HepG2 (cell line): ENCODE data around the gene CDK14. TPM values are rescaled to one million over a fixed set of nuclear protein-coding genes. Genes with fewer than 3 reads are reported as not detected.

ENCODE experiments used
- ATAC-seq: fragments of 200-7000 bp; cut with Tn5 transposase; 3 replicates; pipeline ENCODE4 v1.9.1; 2020; ENCODE audit warnings: mild to moderate bottlenecking, moderate library complexity
- BruUV-seq: library from RNA; stranded (reverse); fragments of 400-500 nt; replicated peaks from 2 replicates; lab custom pipeline; 2021; lab: Mats Ljungman, UMichigan
- CTCF ChIA-PET: fragments of 300-600 bp; formaldehyde crosslinking; extraction: SDS; loops from one replicate; lab custom pipeline; 2021; ENCODE audit warnings: low total read pairs, inconsistent platforms, low intra/inter-chr PET ratio; lab: Yijun Ruan, JAX
- POLR2A ChIA-PET: fragments of 350-600 bp; sonication (Branson Sonifier 250); formaldehyde crosslinking; loops from one replicate; lab custom pipeline; 2020; ENCODE audit warnings: antibody characterized with exemption, inconsistent platforms; lab: Yijun Ruan, JAX
- DNase-seq: peaks from one replicate; pipeline ENCODE4 v3.0.0-alpha.2; 2015; ENCODE audit warnings: low spot score
- FAIRE-seq: peaks from 3 replicates; lab custom pipeline; 2011; peaks lifted over from hg19 to GRCh38; lab: Jason Lieb, UNC
- H2AFZ ChIP-seq: one replicate; pipeline ENCODE4 v1.6.1; 2011; ENCODE audit warnings: low read length, inconsistent platforms
- H3K27ac ChIP-seq: fragments of 300-600 bp; 3 replicates; pipeline ENCODE4 v1.8.0; 2011; ENCODE audit warnings: mixed run types, mild to moderate bottlenecking, mixed read lengths, low read length, inconsistent platforms; ENCODE audit not compliant: insufficient read depth; ENCODE audit errors: extremely low read length
- H3K27me3 ChIP-seq, 2 experiments: fragments of 200-600 bp in 1 of 2; 2 replicates in 1 of 2; 3 replicates in 1 of 2; pipeline versions ENCODE4 v1.6.0 to v1.8.0; 2011; ENCODE audit warnings: low read length in 2 of 2, mild to moderate bottlenecking in 2 of 2, moderate library complexity in 2 of 2, inconsistent platforms in 1 of 2; ENCODE audit not compliant: insufficient read depth in 2 of 2, control insufficient read depth in 1 of 2
- H3K36me3 ChIP-seq, 2 experiments: fragments of 200-600 bp in 1 of 2; replicated peaks in 1 of 2; 2 replicates in 1 of 2; 3 replicates in 1 of 2; pipeline versions ENCODE4 v1.5.1 to v1.8.0; 2011; ENCODE audit warnings: low read length in 2 of 2, inconsistent platforms in 1 of 2; ENCODE audit not compliant: insufficient read depth in 2 of 2, control insufficient read depth in 1 of 2
- H3K4me1 ChIP-seq: 2 replicates; pipeline ENCODE4 v1.5.1; 2012; ENCODE audit warnings: low read length, inconsistent platforms; ENCODE audit not compliant: insufficient read depth
- H3K4me2 ChIP-seq: 2 replicates; pipeline ENCODE4 v1.6.0; 2011; ENCODE audit warnings: low read depth, low read length, inconsistent platforms
- H3K4me3 ChIP-seq, 3 experiments: fragments of 200-600 bp in 1 of 3; sonication (generic), shearing (Covaris generic) in 1 of 3; replicated peaks in 1 of 3; 2 replicates each; pipeline ENCODE4 v1.5.1; 2011 to 2016; ENCODE audit warnings: low read length in 3 of 3, inconsistent platforms in 2 of 3, low read depth in 2 of 3, mild to moderate bottlenecking in 2 of 3, control low read depth in 1 of 3, mixed read lengths in 1 of 3; ENCODE audit not compliant: insufficient read depth in 1 of 3
- H3K79me2 ChIP-seq: one replicate; pipeline ENCODE4 v1.6.1; 2011; ENCODE audit warnings: low read length, inconsistent platforms; ENCODE audit not compliant: insufficient read depth
- H3K9ac ChIP-seq: 2 replicates; pipeline ENCODE4 v1.6.0; 2011; ENCODE audit warnings: mild to moderate bottlenecking, low read depth, low read length, inconsistent platforms; ENCODE audit not compliant: insufficient read depth
- H3K9me3 ChIP-seq: 2 replicates; pipeline ENCODE4 v1.5.1; 2012; ENCODE audit warnings: mild to moderate bottlenecking, low read length
- H4K20me1 ChIP-seq: 2 replicates; pipeline ENCODE4 v1.6.0; 2011; ENCODE audit warnings: inconsistent platforms, mild to moderate bottlenecking, low read length, moderate library complexity; ENCODE audit not compliant: insufficient read depth
- KDM2A ChIP-seq: sonication (generic); formaldehyde crosslinking; IDR thresholded peaks from 2 replicates; pipeline ENCODE4 v1.4.0; 2020; ENCODE audit warnings: low read depth, missing genetic modification reagents, borderline replicate concordance
- MAFG ChIP-seq: sonication (generic); formaldehyde crosslinking; IDR thresholded peaks from 2 replicates; pipeline ENCODE4 v1.5.1; 2020; ENCODE audit warnings: mild to moderate bottlenecking, missing genetic modification reagents
- PHF20 ChIP-seq: sonication (generic); formaldehyde crosslinking; IDR thresholded peaks from 2 replicates; pipeline ENCODE4 v1.5.0; 2020; ENCODE audit warnings: mild to moderate bottlenecking, missing genetic modification reagents
- SKI ChIP-seq: fragments of 450-650 bp; IDR thresholded peaks from one replicate; pipeline ENCODE4 v1.6.1; 2018; ENCODE audit warnings: mild to moderate bottlenecking; ENCODE audit not compliant: partially characterized antibody
- UBTF ChIP-seq: sonication (generic); formaldehyde crosslinking; IDR thresholded peaks from 2 replicates; pipeline ENCODE4 v1.4.0; 2020; ENCODE audit warnings: mild to moderate bottlenecking, missing genetic modification reagents
- ZFP82 ChIP-seq: sonication (generic); formaldehyde crosslinking; IDR thresholded peaks from 2 replicates; pipeline ENCODE4 v1.5.1; 2020; ENCODE audit warnings: mild to moderate bottlenecking, missing genetic modification reagents, borderline replicate concordance
- ZNF850 ChIP-seq: sonication (generic); formaldehyde crosslinking; conservative IDR thresholded peaks from 2 replicates; pipeline ENCODE4 v1.9.0; 2021; ENCODE audit warnings: mild to moderate bottlenecking, missing genetic modification reagents
- WGBS: methylation state at CpG from one replicate; pipeline ENCODE4 v1.1.6; 2017; ENCODE audit warnings: low lambda C conversion rate; 5-methylcytosine and 5-hydroxymethylcytosine counted together
- in situ Hi-C: cut with HindIII; loops from 2 replicates; pipeline ENCODE4 v1.10.0; 2017; ENCODE audit warnings: low pct_unique_long_range_greater_than_20kb; ENCODE audit not compliant: extremely low pct_ligation_motif_present
- intact Hi-C: fragments of 100-400 bp; cut with micrococcal nuclease; formaldehyde crosslinking; loops from one replicate; pipeline ENCODE4 v1.10.0; 2022; ENCODE audit not compliant: unreplicated experiment
- polyA plus RNA-seq, 8 experiments: library from polyadenylated mRNA; depleted of rRNA in 3 of 8; stranded (reverse) in 7 of 8; unstranded in 1 of 8; fragments of >200 nt; fragmentation: Illumina TruSeq in 4 of 8; extraction: Trizol in 4 of 8; gene quantifications; 2 replicates each; pipeline versions ENCODE4 v1.2.1 to v1.2.3, GENCODE V29; 2011 to 2016; ENCODE audit warnings: low read depth in 4 of 8, missing spikeins in 1 of 8, mixed read lengths in 1 of 8; ENCODE audit not compliant: insufficient read depth in 1 of 8
- total RNA-seq, 5 experiments: library from RNA; depleted of rRNA; stranded (reverse); fragments of >200 nt; fragmentation: Illumina TruSeq; extraction: Trizol; gene quantifications; 2 replicates each; pipeline ENCODE4 v1.2.3, GENCODE V29; 2016; ENCODE audit warnings: low read depth in 1 of 5
- TF ChIP-seq, protein P1 (sequence below): sonication (generic); formaldehyde crosslinking; IDR thresholded peaks from 2 replicates; pipeline ENCODE4 v1.4.0; 2020; ENCODE audit warnings: missing genetic modification reagents

The CDK14 gene
- total and polyA plus RNA-seq, 2 of the 13 experiments (the other 11 are each of a cell fraction or from before 2014, with no cell fraction given): 0.26 to 0.71 TPM

GRCh38 chr7:91090684-91091083 lies 494.6 kb downstream of the CDK14 start:
- no TSS peak for BruUV-seq
- no peak overlapping the region for H3K9ac ChIP-seq
- H2AFZ ChIP-seq: no peak overlapping the region
- DNase-seq (no peak), FAIRE-seq (no peak), ATAC-seq (no peak)
- TF ChIP-seq KDM2A (CRISPR knock-in tag) (no peak), UBTF (CRISPR knock-in tag) (no peak), ZNF850 (CRISPR knock-in tag) (no peak), MAFG (CRISPR knock-in tag) (no peak)
- H3K27ac ChIP-seq: no peak overlapping the region
- no peaks in the 10 kb centered on the region for H4K20me1 ChIP-seq
- H3K4me1 ChIP-seq: no peaks in the 10 kb centered on the region
- H3K4me3 ChIP-seq: no peak overlapping the region
- POLR2A ChIA-PET: no interaction called here
- H3K36me3 ChIP-seq: no peaks in the 10 kb centered on the region
- H3K79me2 ChIP-seq: no peaks in the 10 kb centered on the region
- H3K4me2 ChIP-seq: no peak overlapping the region
- no peaks in the 10 kb centered on the region for H3K9me3 ChIP-seq
- intact Hi-C loops: no loop called here
- CTCF ChIA-PET: interaction anchor here (0.9 to 2.0 kb wide), 2 partner anchors 545 to 694 kb away, joined by 3 to 11 read pairs; no protein-coding TSS in a partner anchor
- H3K27me3 ChIP-seq: no peaks in the 10 kb centered on the region
- in situ Hi-C loops: loop anchor here (25.0 kb wide), 1 partner anchor 697 kb away; no protein-coding TSS in a partner anchor
- 36% methylated on average over 7 of the region's 7 CpGs for WGBS

DNA sequence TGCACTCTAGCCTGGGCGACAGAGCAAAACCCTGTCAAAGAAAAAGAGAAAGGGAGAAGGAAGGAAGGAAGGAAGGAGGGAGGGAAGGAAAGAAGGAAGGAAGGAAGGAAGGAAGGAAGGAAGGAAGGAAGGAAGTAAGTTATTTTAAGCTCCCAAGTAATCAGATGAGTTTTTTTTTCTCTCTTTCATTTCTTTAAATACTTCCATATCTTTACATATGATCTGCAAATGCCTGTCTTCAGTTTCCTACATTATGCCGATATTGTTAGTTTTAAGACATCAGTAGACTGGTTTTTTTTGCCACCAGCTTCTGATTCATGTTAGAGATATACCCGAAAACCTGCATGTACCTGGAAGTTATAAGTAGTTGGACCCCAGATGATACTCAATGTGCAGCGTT lies 495.5 kb downstream of the CDK14 start:
- TF ChIP-seq PHF20 (CRISPR knock-in tag) (no peak), ZFP82 (CRISPR knock-in tag) (no peak), SKI (no peak)
- TF ChIP-seq, protein P1, sequence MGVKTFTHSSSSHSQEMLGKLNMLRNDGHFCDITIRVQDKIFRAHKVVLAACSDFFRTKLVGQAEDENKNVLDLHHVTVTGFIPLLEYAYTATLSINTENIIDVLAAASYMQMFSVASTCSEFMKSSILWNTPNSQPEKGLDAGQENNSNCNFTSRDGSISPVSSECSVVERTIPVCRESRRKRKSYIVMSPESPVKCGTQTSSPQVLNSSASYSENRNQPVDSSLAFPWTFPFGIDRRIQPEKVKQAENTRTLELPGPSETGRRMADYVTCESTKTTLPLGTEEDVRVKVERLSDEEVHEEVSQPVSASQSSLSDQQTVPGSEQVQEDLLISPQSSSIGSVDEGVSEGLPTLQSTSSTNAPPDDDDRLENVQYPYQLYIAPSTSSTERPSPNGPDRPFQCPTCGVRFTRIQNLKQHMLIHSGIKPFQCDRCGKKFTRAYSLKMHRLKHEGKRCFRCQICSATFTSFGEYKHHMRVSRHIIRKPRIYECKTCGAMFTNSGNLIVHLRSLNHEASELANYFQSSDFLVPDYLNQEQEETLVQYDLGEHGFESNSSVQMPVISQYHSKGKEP: no peak
- H3K9ac ChIP-seq: no peak overlapping the region
- FAIRE-seq (no peak), ATAC-seq (no peak), DNase-seq (no peak)
- no peak overlapping the region for H3K4me2 ChIP-seq
- H2AFZ ChIP-seq: no peak overlapping the region
- no peaks in the 10 kb centered on the region for H3K9me3 ChIP-seq
- in situ Hi-C loops (loop anchor here (25.0 kb wide), 1 partner anchor 696 kb away; no protein-coding TSS in a partner anchor), intact Hi-C loops (no loop called here)
- BruUV-seq: no TSS peak
- CTCF ChIA-PET: interaction anchor here (0.9 kb wide), 1 partner anchor 544 kb away, joined by 3 read pairs; no protein-coding TSS in a partner anchor
- POLR2A ChIA-PET: no interaction called here
- H3K27ac ChIP-seq: no peak overlapping the region
- H4K20me1 ChIP-seq: no peaks in the 10 kb centered on the region
- H3K4me3 ChIP-seq: no peak overlapping the region
- H3K4me1 ChIP-seq: no peaks in the 10 kb centered on the region
- H3K79me2 ChIP-seq: no peaks in the 10 kb centered on the region
- H3K27me3 ChIP-seq: no peaks in the 10 kb centered on the region
- 42% methylated on average over 4 of the region's 4 CpGs for WGBS
- no peaks in the 10 kb centered on the region for H3K36me3 ChIP-seq
